HG03280 (cell line): Measurements from ENCODE around the gene ZCCHC7.

Experiments used
- ATAC-seq: cut with Tn5 transposase; IDR thresholded peaks from one replicate; pipeline ENCODE4 v1.9.1; 2021; ENCODE audit warnings: mild to moderate bottlenecking, moderate library complexity; ENCODE audit not compliant: unreplicated experiment

The ZCCHC7 gene

DNA sequence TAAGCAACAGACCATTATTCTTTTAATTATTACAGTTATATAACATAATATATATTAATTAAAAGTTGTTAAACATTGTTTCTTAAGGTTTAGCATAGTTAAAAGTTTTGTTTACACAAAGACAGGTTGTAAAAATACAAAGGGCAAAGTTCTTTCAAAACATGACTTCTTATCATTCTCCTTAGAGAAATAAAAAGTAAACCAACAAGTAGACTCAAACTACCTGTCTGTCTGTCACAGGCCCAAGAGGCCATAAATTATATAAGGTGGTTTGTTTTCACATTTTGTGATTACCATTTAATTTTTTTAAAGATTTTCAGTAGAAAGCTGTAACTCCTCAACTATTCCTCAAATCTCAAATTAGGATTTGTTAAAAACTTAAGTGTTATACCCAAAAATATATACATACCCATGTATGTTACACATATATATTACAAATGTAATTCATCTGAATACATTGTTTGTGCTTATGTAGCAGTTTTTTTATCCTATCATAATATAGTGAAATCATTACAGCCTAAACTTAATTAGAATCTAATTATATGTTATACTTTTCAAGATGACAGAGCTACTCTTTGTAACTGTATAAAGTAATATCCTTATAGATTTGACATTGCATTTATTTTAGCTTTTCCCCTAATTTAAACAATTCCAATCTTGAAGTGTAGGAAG is 208.3 kb downstream of the ZCCHC7 start:
- no peak for ATAC-seq

DNA sequence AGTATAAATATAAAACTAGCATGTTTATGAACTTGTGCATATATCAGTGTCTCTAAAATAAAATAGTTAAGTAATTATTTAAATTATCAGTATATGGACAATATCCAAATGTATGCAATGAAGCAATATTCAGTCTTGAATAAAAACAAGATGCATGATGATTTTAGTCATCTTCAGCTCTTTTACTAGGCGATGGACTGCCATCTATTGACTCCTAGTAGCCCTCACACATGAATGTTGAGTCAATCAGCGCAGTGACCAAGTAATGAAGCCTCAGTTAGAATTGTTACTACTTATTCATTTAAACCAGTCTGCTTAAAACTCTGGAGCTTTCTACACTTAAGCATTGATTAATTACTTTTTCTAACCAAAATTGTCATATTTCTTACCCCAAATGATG is 209.2 kb downstream of the ZCCHC7 start:
- ATAC-seq: no peak

DNA sequence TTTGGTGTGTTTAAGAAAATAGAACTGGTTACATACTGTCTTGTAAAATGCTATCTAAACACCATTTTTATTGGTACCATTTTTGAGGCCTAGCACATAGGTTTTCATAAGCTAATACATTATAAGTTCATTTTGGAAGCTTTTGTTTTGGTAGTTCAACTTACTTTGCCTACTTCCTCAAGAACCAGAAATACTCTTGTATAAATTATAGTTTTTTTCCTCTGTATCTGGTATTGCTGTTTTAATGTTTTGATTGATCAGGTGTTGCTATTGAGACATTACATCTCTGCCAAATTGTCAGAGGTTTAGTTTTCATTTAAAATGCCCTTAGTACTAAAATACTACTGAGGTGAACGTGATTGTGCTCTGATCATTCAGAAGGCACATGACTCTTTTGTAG is 211.5 kb downstream of the ZCCHC7 start:
- no peak for ATAC-seq

DNA sequence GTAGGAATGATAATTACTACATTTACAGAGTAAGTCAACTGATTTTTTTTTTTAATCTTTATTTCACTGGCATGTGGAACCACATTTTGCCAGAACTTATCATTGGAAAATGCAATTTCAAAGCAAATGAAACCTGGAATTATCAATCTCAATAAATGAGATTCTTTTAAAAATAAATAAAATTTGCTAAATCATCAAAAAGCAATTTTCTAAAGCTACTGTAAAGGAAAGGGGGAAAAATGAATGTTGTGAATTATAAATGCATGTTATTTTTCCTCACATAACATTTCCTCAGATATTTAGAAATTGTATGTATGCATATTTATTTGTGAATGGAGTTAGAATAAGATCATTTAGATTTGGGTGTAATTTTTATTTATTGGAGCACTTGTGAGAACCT is 212.2 kb downstream of the ZCCHC7 start:
- ATAC-seq: no peak

DNA sequence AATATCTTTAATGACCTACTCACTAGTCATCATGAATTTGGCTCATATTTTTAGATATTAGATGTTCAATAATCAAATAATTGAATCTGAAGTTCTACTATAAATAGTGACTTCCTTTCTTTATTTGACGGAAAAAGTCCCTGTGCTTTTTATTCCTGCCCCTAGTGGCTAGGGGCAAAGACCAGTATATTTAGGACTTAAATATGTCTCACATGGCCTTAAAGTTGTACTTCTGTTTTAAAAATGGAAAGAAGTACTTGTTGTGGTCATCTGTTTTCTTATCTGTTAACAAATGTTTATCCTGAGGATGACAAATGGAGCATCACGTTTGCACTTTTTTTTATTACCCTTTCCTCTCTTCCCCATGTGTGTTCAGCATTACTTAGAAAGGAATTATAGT is 212.9 kb downstream of the ZCCHC7 start:
- no peak for ATAC-seq

DNA sequence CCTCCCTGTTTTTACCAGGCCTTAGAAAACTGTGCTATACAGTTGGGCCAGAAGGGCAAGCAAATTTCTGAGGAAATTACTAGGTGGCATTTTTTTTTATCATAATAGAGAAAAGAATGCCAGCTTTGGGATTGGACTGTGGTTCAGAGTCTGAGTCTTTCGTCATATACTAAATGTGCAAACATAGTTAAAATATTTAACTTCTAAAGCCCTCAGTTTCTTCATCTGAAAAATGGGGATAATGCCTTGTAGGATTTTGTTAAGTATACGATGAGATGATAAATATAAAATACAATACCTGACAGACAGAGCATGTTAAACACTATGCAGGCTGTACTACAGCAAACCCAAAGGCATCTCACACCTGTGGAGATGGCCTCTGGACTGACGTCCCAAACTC is 214.9 kb downstream of the ZCCHC7 start:
- no peak for ATAC-seq

DNA sequence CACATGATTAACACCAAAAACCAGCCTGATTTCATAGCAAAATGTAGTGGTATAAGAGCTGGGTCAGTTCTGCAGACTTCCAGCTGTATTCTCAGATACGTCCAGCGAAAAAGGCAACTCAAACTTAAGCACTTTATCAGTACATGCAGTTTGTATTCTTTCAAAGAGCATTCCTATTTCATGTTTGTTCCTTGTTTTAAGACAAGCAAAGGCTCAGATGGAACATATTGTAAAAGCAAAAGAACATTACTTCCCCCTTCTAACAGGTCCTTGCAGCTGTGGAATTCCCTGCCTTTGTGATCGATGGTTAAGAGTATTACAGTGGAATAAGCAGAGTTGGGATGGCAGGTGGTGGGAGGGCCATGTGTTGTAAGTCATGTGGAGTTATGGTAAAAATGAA is 215.8 kb downstream of the ZCCHC7 start:
- no peak for ATAC-seq

DNA sequence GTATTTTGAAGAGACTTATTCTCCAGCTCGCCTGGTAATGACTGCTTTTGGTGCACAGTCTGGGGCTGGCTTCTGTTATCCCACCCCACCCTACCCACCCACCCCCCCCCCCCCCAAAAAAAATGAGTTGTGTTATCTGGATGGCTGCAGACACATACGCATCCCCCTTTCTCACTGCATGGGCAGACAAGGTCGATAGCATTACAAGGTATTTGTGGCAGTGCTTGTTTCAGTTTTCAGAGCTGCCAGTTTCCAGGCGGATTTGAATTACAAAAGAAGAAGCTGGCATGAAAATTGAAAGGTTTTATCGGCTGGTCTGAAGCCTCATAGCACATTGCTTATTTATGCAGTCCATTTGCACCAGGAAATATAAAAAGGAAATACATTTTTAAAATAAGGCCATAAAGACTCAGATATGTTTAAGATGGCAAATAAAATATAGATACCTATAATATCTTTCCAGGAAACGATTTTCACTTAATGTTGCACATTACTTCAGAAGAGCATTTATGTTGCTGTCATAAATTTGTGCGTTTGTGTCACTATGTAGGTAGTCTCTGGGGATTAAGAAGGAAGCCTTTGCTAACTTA is 217.0 kb downstream of the ZCCHC7 start:
- ATAC-seq: no peak

DNA sequence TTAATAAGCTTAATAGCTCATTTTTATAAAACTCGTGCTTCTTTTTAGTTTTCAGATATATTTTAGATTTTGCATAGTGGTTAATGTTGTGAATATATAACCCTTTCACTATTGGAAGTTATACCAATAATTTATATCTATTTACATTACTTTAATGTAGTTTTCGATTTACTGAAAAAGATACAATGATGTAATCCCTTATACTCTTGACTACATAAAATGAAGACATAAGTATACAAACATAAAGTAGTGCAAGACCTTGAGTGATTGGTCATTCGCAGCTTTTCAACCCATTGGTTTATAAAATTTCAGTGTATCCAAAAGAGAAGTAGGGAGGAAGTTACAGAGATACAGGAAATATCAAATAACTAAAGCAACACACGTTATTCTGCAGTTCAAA is 217.8 kb downstream of the ZCCHC7 start:
- no peak for ATAC-seq

DNA sequence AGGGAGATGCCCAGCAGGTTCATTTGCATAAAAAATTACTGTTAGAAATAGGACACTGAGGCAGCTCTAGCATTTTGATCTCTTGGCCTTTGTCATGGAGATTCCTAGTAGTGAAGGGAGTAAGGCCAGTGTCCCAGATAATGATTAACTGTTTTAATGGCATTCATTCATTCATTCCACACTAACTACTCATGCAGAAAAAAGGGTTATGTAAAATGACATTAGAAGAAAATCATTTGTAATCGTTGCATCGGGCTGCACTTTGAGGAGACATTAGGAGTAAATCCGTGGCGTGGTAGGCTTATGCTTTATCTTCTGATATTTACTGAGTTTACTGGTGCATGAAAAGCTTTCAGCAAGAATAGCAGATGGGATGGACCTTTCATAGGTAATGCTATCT is 219.5 kb downstream of the ZCCHC7 start:
- no peak for ATAC-seq

DNA sequence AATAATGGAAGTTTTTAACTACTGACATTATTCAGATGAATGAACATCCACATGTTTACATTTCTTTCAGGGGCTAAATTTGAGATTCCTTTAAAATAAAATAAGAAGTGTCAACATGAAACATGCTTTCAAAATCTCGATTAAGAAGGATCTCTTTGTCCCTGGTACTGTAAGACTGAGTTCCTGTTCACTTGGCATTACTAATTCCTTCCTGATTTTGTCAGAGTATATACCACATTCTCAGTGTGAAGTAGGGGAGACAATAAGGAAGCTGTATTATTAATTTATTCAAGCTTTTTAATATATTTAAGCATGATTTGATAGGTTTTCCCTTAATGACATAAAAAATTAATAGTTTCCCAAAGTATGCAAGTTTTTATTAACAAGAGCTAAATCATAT is 220.6 kb downstream of the ZCCHC7 start:
- ATAC-seq: no peak

DNA sequence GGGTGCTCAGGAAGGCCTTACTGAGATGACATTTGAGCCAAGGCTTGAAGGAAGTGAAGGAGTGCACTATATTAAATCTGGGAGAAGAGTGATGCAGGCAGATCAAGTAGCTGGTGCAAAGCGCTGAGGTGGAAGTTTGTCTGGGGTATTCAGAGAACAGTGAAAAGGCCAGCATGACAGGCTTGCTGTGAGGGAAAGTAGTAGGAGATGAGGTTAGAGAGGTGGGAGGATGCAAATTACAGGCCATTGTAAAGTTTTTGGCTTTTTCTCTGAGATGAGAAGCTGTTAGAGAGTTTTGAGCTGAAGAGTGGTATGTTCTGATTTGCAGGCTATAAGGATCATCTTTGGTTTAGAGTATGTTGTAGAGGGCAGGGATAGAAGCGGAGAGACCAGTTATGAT is 221.3 kb downstream of the ZCCHC7 start:
- ATAC-seq: no peak

DNA sequence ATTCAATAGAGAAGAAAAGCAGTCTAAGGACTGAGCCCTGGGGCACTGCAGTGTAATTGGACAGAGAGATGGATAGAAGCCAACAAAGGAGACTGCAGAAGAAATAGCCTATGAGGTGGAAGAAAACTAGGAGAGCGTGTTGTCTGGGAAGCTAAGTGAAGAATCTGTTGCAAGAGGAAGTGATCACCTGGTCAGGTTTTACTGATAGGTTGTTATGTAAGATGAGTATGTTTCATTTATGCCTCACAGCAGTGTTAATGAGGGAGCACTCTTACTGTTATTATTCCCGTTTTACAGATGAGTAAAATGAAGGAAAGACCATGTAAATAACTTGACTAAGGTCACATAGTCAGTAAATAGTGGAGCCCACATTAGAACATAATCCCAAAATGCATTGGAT is 222.1 kb downstream of the ZCCHC7 start:
- ATAC-seq: no peak

DNA sequence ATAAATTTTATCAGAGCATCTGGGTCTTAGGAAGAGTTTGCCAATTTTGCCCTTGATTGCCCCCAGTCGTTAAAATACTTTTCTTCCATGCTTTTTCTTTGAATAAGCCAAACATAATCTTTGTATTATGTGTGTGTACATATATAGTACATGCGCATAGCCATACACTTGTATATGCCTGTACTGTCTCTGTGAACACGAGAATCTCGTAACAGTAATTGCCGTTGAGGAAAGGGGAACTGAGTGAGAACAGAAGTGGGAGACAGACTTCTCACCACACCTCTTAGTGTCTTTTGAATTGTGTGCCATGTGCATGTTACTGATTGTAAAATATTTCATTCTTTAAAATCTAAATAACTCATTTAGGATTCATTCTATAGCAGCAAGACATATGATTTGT is 222.5 kb downstream of the ZCCHC7 start:
- no peak for ATAC-seq

DNA sequence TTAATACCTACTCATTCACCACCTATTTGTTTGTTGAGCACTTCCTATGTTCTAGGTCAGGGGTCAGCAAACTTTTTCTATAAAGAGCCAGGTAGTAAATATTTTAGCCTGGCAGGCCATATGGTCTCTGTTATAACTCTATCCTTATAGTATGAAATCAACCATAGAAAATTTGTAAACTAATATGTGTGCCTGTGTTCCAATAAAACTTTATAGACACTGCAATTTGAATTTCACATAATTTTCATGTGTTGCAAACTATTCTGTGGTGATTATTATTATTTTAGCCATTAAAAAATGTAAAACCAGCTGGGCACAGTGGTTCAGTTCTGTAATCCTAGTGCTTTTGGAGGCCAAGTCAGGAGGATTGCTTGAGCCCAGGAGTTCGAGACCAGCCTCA is 223.3 kb downstream of the ZCCHC7 start:
- ATAC-seq: no peak

DNA sequence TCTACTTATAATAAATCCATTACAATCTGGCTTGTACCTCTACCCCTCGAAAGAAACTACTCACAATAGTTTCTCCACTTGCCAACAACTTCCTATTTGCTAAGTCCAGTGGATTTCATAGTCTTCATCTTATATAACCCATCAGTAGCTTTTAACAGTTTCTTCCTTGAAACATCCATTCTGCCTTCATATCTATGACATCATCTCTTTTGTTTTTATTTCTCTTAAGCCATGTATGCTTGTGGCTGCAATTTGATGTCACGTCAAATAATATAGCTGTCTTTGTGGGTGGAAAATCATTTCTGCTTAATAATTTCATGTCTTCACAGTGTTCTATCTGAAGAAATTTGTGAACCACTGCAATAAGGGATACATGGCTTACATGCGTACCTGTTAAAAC is 224.7 kb downstream of the ZCCHC7 start:
- no peak for ATAC-seq

DNA sequence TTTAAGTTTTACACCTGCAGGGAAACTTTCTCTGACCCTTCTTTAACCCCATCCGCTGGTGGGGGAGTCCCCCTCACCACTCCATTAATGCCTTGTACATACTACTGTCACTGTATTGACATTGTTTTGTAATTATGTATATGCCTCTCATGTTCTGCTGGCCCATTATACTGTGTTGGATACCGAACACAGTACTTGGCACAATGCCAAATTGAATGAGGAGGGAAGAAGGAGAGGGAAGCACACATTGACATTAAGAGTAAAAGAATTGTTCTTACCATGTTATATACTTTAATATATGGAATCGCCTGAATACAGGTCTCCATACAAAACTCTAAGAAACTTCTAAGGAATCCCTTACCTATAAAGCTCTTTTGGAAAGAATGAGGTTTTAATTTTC is 228.5 kb downstream of the ZCCHC7 start:
- ATAC-seq: no peak

DNA sequence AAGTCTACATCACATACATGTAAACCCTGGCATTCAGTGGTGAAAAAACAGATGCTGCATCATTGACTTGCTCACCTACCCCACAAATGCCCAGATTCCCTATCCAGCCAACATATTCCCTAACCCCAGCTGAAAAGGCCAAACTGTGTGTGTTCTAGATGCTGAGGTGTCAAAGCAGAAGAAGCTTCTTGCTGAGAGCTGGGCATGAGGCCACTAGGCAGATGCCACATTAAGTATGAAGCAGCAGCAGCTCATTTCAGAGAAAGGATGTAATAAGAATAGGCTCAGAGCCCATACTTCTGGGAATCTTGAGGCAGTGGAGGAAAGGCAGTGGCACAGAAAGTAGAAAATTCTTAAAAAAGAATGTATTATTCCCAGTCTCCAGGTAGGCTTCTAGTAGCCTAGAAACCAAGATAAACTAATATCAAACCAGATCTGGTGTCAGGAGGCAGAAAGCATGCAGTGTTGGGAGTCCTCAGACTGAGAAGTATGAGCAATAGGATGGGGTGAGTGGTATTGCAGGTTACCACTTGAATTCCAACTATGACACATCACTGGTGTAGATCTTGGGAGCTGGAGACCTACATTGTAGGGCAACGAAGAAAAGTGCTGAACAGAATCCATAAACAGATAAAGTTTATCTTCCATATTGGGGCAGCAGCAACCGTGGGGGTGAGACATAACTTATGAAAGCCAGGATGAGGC is 230.3 kb downstream of the ZCCHC7 start:
- no peak for ATAC-seq

DNA sequence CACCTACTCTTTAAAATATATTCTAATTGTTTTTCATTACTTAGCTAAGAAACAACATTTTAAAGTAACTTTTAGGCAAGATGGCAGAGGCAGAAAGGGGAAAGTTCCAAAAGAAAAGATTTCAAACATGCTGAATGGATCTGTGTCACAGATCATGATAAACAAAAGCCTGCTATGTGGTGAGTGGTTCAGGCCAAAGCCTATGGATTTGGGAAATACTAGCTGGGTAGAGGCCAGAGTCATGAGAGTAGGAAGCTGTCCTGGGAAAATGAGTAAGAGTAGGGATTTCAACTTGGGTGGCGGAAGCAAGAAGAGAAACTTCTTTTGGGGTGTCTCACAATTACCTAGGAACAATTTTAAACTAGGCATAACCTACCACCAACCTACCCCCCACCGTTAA is 233.4 kb downstream of the ZCCHC7 start:
- no peak for ATAC-seq

DNA sequence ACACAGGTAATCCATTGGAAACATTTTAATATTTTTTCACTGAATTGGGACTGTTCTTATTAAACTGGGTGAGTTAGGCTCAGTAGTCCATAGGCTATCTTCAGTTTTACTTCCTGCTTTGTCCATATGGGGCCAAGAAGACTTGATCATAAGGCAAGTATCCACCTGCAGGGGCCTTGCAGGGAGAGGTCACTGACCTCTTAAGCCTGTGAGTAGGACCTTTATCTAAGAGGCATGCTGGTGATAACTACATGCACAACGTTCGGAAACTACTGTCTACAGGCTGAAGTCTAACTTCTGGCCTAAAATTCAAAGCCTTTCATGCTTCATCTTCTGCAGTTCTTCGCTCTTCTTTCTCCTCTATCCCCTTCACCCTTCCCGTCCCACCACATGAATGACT is 242.1 kb downstream of the ZCCHC7 start:
- no peak for ATAC-seq

DNA sequence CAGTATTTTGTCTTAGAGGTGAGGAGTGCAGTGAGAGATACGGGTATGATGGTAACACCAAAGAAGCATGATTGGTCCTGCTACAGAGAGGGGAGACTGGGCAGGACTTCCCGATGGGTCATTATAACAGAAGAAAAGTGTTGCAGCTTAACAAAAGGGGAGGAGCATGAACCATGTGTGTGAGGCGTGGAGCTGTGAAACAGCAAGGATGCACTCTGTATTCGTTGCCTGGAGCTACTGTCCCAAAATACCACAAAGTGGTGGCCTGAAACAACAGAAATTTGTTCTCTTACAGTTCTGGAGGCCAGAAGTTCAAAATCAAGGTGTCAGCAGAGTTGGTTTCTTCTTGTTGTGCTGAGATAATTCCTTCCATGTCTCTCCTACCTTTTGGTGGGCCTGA is 242.8 kb downstream of the ZCCHC7 start:
- ATAC-seq: no peak

DNA sequence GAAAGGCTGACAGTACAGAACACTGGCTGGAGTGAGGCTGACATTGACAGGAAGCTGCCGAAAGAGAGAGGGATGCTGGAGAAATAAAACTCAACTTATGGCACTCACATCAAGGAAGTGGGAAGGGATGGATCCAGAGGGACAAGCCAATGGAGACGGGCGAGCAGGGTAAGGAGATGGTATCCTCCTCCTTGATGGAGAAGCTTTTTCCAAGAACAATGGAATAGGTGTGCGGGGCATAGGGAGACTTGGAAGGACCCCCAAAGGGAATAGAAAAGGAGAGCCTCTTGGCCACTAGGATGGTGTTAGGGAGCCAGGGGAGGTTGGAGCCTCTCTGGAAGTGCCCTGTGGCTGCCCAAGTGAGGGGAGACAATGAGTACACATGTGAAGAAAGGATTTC is 243.8 kb downstream of the ZCCHC7 start:
- ATAC-seq: no peak
